Activated naive CD4-positive, alpha-beta T cell treated with anti-CD3 and anti-CD28 coated beads for 36 hours (primary cell): ENCODE results near the gene ATG5. TPM values are rescaled to one million over a fixed set of nuclear protein-coding genes. Genes with fewer than 3 reads are reported as not detected.

Experiments used
- CTCF ChIA-PET: fragments of 350-600 bp; sonication (Branson Sonifier 250); formaldehyde crosslinking; loops from one replicate; lab custom pipeline; 2021; ENCODE audit warnings: antibody characterized with exemption; lab: Charles Lee
- DNase-seq: peaks from one replicate; pipeline ENCODE4 v3.0.0-alpha.2; 2020
- H3K27ac Mint-ChIP-seq: one replicate; pipeline ENCODE4 v1.8.0; 2021; ENCODE audit warnings: mild to moderate bottlenecking, mixed read lengths
- H3K27me3 Mint-ChIP-seq: one replicate; pipeline ENCODE4 v1.8.0; 2021; ENCODE audit warnings: low read depth, mixed read lengths
- H3K36me3 Mint-ChIP-seq: one replicate; pipeline ENCODE4 v1.8.0; 2021; ENCODE audit warnings: low read depth, mixed read lengths
- H3K4me1 Mint-ChIP-seq: one replicate; pipeline ENCODE4 v1.8.0; 2021; ENCODE audit warnings: low read depth, mixed read lengths
- H3K4me3 Mint-ChIP-seq: one replicate; pipeline ENCODE4 v1.8.0; 2021; ENCODE audit warnings: mild to moderate bottlenecking, moderate library complexity, mixed read lengths
- H3K9me3 Mint-ChIP-seq: one replicate; pipeline ENCODE4 v1.8.0; 2021; ENCODE audit warnings: mixed read lengths
- intact Hi-C: fragments of 100-400 bp; cut with micrococcal nuclease; formaldehyde crosslinking; loops from one replicate; pipeline ENCODE4 v1.15.1; 2023
- total RNA-seq, 2 experiments: library from RNA; stranded (reverse); gene quantifications; one replicate each; pipeline ENCODE4 v1.2.3, GENCODE V29; 2021

Gene ATG5
- total RNA-seq, 2 experiments from 2014 or later: 20.2 to 20.7 TPM

GRCh38 chr6:106168097-106168888, 157.3 kb downstream of the ATG5 start:
- intact Hi-C loops: no loop called here
- Mint-ChIP-seq H3K27ac (no peak overlapping the region), H3K36me3 (no peaks in the 10 kb centered on the region), H3K9me3 (no peaks in the 10 kb centered on the region), H3K4me3 (no peak overlapping the region), H3K27me3 (peaks cover 2% of the 10 kb centered on the region), H3K4me1 (peaks cover 40% of the 10 kb centered on the region)
- DNase-seq: no peak
- CTCF ChIA-PET: interaction anchor here (0.8 to 1.9 kb wide), 3 partner anchors 14 to 71 kb away, joined by 3 to 7 read pairs (median 4); no protein-coding TSS in a partner anchor

- H3K4me3 Mint-ChIP-seq: no peak overlapping the region
- DNase-seq: no peak
- H3K9me3 Mint-ChIP-seq: no peaks in the 10 kb centered on the region
- peaks cover 2% of the 10 kb centered on the region for H3K27me3 Mint-ChIP-seq
- CTCF ChIA-PET: interaction anchor here (1.2 kb wide), 1 partner anchor 15 kb away, joined by 3 read pairs; no protein-coding TSS in a partner anchor
- H3K4me1 Mint-ChIP-seq: peaks cover 49% of the 10 kb centered on the region
- H3K36me3 Mint-ChIP-seq: no peaks in the 10 kb centered on the region
- intact Hi-C loops: no loop called here
- H3K27ac Mint-ChIP-seq: no peak overlapping the region
These were observed 158.3 kb downstream of the ATG5 start for GRCh38 chr6:106167096-106167814.

GRCh38 chr6:106165885-106166485, 159.6 kb downstream of the ATG5 start:
- H3K9me3 Mint-ChIP-seq: no peaks in the 10 kb centered on the region
- no peaks in the 10 kb centered on the region for H3K36me3 Mint-ChIP-seq
- peaks cover 2% of the 10 kb centered on the region for H3K27me3 Mint-ChIP-seq
- CTCF ChIA-PET: interaction anchor here (0.6 kb wide), 1 partner anchor 114 kb away, joined by 3 read pairs; no protein-coding TSS in a partner anchor
- no peak for DNase-seq
- peaks cover 49% of the 10 kb centered on the region for H3K4me1 Mint-ChIP-seq
- H3K4me3 Mint-ChIP-seq: no peak overlapping the region
- no peak overlapping the region for H3K27ac Mint-ChIP-seq
- intact Hi-C loops: no loop called here

DNA sequence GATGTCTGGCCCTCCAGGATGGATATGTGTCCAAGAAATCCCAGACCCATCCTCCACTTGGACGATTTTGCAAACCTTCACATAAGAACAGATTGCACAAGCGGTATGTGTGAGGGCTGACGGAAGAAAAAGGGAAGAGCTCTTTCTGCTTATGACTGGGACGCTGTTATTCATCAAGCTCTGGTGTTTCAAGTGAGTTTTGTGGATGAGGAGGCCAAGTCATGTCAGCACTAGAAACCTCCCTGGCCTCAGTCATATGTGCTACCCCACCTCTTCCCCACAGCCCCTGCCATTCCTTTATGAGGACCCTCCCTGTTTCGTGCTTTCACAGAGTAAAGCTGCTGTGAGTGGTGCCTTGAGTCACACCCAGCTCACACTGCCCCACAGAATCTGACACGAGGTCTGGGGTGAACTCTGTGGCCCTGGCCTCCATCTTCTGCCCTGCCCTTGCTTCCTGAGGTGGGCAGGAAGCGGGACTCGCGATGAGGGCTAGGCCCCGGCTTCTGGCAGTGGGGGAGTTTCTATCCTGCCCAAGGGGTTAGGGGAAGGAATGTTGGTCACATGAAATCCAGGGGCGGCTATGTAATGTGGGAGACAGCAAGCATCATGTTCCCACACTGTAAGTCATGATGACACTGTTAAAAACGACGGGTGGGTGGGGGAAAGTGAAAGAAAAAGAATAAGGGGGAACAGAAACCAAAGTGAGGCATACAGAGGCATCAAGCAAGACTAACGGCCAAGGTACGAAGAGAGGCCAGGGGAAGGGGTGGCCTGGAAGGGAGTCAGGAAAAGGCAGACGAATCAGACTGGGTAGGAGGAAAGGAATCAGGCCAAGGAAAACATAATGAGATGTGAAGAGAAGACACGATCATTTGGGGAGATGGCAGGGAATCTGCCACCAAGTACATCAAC, 161.3 kb downstream of the ATG5 start:
- intact Hi-C loops: loop anchor here (1.0 kb wide), 11 partner anchors 21 to 355 kb away; no protein-coding TSS in a partner anchor
- no peaks in the 10 kb centered on the region for H3K9me3 Mint-ChIP-seq
- peak; percentile 80 for DNase-seq
- H3K36me3 Mint-ChIP-seq: no peaks in the 10 kb centered on the region
- peaks cover 35% of the 10 kb centered on the region for H3K4me1 Mint-ChIP-seq
- CTCF ChIA-PET: interaction anchor here (1.0 to 2.3 kb wide), 7 partner anchors 23 to 65 kb away, joined by 3 to 7 read pairs (median 3); no protein-coding TSS in a partner anchor
- H3K4me3 Mint-ChIP-seq: peak overlapping the region; percentile 36
- H3K27me3 Mint-ChIP-seq: peaks cover 2% of the 10 kb centered on the region
- peak overlapping the region; percentile 78 for H3K27ac Mint-ChIP-seq

DNA sequence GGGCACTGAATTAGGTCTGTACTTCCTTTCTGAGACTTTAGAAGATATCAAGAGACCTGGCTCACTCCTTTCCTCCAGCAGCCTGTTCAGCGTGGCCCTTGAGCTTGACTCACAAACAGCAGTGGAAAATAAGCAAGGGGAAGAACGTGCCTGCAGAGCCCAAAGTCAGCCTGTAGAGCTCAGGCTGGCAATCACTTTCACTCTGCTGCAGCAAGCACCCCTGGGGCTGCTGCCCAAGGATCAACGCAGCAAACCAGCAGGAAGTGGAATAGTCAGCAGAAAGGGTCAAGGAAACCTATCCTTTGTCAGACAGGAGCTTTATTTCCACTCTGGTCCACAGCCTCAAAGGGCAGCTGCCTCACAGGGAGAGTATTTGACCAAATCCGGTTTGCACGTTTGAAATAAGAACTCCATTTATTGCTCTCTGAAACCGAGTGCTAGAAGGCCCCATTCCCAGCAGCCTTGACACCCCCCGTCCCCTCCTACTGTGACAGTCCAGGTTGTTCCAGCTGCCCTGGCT, 162.1 kb downstream of the ATG5 start:
- DNase-seq: peak; percentile 66
- intact Hi-C loops: no loop called here
- Mint-ChIP-seq H3K4me1 (peaks cover 35% of the 10 kb centered on the region), H3K4me3 (no peak overlapping the region), H3K27me3 (peaks cover 2% of the 10 kb centered on the region), H3K27ac (peak overlapping the region; percentile 78), H3K9me3 (no peaks in the 10 kb centered on the region), H3K36me3 (no peaks in the 10 kb centered on the region)
- CTCF ChIA-PET: interaction anchor here (1.0 to 2.3 kb wide), 7 partner anchors 22 to 65 kb away, joined by 3 to 7 read pairs (median 3); no protein-coding TSS in a partner anchor

DNA sequence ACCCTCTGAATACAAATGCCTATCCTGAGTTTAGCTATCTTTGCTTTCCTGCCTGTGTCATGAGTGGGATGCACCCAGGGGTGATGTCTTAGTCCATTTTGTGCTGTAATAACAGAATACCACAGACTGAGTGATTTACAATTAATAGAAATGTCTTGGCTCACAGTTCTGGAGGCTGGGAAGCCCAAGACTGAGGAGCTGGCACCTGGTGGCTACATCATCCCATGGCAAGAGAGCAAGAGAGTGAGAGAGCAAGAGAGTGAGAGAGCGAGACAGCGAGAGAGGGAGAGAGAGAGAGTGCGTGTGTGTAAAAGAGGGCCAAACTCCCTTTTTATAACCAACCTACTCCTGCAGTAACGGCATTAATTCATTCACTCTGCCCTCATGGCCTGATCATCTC, 162.6 kb downstream of the ATG5 start:
- Mint-ChIP-seq H3K36me3 (no peaks in the 10 kb centered on the region), H3K9me3 (no peaks in the 10 kb centered on the region), H3K27me3 (peaks cover 2% of the 10 kb centered on the region), H3K27ac (peak overlapping the region; percentile 78), H3K4me1 (peaks cover 35% of the 10 kb centered on the region), H3K4me3 (no peak overlapping the region)
- DNase-seq: no peak
- CTCF ChIA-PET: interaction anchor here (1.0 to 2.3 kb wide), 4 partner anchors 22 to 61 kb away, joined by 3 to 7 read pairs (median 4); no protein-coding TSS in a partner anchor
- intact Hi-C loops: no loop called here

GRCh38 chr6:106161893-106162292, 163.7 kb downstream of the ATG5 start:
- no peaks in the 10 kb centered on the region for H3K9me3 Mint-ChIP-seq
- H3K4me1 Mint-ChIP-seq: peaks cover 30% of the 10 kb centered on the region
- no peaks in the 10 kb centered on the region for H3K36me3 Mint-ChIP-seq
- H3K27ac Mint-ChIP-seq: no peak overlapping the region
- CTCF ChIA-PET: no interaction called here
- no peaks in the 10 kb centered on the region for H3K27me3 Mint-ChIP-seq
- no peak overlapping the region for H3K4me3 Mint-ChIP-seq
- DNase-seq: no peak
- intact Hi-C loops: no loop called here

GRCh38 chr6:106161311-106161874, 164.2 kb downstream of the ATG5 start:
- peaks cover 28% of the 10 kb centered on the region for H3K4me1 Mint-ChIP-seq
- intact Hi-C loops: no loop called here
- no peak overlapping the region for H3K27ac Mint-ChIP-seq
- no peak overlapping the region for H3K4me3 Mint-ChIP-seq
- no peaks in the 10 kb centered on the region for H3K9me3 Mint-ChIP-seq
- CTCF ChIA-PET: no interaction called here
- no peak for DNase-seq
- H3K27me3 Mint-ChIP-seq: no peaks in the 10 kb centered on the region
- H3K36me3 Mint-ChIP-seq: no peaks in the 10 kb centered on the region

- peaks cover 26% of the 10 kb centered on the region for H3K4me1 Mint-ChIP-seq
- H3K36me3 Mint-ChIP-seq: no peaks in the 10 kb centered on the region
- H3K27me3 Mint-ChIP-seq: no peaks in the 10 kb centered on the region
- H3K27ac Mint-ChIP-seq: no peak overlapping the region
- no peaks in the 10 kb centered on the region for H3K9me3 Mint-ChIP-seq
- DNase-seq: no peak
- intact Hi-C loops: no loop called here
- CTCF ChIA-PET: no interaction called here
- no peak overlapping the region for H3K4me3 Mint-ChIP-seq
These were observed 165.4 kb downstream of the ATG5 start for GRCh38 chr6:106160189-106160588.

- intact Hi-C loops: no loop called here
- DNase-seq: no peak
- Mint-ChIP-seq H3K9me3 (no peaks in the 10 kb centered on the region), H3K4me3 (no peak overlapping the region), H3K27ac (no peak overlapping the region), H3K36me3 (no peaks in the 10 kb centered on the region), H3K4me1 (peaks cover 21% of the 10 kb centered on the region), H3K27me3 (no peaks in the 10 kb centered on the region)
- CTCF ChIA-PET: interaction anchor here (1.2 kb wide), 1 partner anchor 176 kb away, joined by 3 read pairs; no protein-coding TSS in a partner anchor
These were observed 166.0 kb downstream of the ATG5 start for GRCh38 chr6:106159531-106159940.

DNA sequence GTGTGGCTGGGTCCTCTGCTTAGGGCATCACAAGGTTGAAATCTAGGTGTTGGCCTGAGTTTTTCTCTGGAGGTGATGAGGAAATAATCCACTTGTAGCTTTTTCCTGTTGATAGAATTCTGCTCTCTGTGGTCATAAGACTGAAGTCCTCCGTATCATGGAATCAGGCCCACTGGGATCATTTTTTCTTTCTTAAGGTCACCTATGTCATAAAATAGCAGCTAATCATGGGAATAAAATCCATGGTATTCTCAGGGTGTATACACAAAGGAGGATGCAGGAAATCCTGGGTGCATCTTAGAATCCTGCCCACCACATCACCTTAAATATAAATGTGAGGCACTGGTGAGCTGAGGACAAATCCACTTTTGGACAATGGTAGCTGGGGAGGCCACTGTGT, 166.7 kb downstream of the ATG5 start:
- Mint-ChIP-seq H3K27me3 (no peaks in the 10 kb centered on the region), H3K4me3 (no peak overlapping the region), H3K4me1 (peaks cover 14% of the 10 kb centered on the region), H3K36me3 (no peaks in the 10 kb centered on the region), H3K27ac (no peak overlapping the region), H3K9me3 (no peaks in the 10 kb centered on the region)
- DNase-seq: no peak
- CTCF ChIA-PET: interaction anchor here (0.6 to 1.2 kb wide), 2 partner anchors 63 to 175 kb away, joined by 3 read pairs; no protein-coding TSS in a partner anchor
- intact Hi-C loops: no loop called here
